ENCODE measurements around the gene CACNA2D2.
A peak's percentile ranks its signal among the peaks of the same experiment; 100 is the strongest.

Gene CACNA2D2

DNA sequence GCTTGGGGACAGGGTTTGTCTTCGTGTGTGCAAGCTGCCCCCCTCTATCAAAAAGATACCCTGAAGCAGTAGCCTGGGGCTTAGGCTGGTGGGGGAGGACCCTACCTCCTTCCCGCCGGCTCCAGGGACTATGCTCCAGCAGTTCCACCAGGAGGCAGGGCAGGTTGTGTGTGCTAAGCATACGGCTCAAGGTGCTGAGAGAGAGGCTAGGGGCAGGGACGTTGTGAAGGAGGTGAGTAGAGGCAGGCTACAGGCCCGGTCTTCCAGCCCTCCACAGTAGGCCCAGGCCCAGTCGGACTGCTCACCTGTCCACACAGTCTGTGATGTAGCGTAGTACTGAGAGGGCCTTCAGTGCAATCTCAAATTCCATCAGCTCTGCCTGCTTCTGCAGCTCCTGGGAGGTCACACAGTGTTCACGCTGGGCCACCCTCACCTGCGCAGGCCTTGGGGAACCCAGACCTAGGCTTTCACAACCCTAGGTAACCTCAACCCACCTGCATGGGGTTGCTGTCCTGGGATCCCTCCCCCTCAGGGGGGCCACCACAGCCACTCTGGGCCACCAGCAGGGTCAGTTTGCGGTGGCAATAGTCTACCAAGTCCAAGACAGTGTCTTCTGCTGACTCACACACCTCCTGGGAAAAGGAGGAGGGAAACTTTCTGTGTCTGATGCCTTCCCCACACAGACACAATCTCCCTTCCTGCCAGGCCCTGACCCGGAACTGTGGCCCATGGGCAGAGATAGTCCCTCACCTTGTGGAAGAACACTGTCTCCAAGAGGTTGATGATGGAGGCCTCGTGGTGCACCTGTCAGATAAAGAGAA lies 160.4 kb downstream of the CACNA2D2 start:
- no peak for DNase-seq

DNA sequence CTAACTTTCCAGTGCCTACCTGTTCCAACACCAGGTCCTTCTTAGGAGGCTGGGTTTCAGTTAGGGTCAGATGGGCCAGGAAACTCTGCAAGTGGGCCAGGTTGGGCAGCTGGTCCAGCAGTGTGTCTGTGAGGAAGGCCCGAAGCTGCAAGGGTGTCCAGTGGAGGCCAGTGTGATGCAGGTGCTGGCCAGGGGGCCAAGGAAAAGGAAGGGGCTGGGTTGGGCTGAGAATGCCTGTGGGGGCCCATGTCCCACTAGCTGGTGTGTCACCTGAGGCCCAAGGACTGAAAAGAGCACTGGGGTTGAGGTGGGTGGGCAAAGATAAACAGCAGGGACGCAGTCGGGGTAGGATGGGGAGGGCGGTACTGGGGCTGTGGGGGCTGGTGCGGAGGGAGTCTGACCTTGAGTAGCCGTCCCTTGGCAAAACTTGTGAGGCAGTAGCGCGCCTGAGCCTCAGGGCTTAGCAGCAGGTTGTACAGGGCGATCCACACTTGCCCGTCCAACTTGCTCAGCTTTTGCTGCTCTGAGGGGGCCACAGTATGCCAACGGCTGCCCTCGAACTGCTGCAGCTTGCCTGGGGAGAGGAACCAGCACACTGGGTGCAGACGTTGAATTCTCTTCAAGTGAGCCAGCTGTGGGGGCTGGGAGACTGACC lies 161.3 kb downstream of the CACNA2D2 start:
- no peak for DNase-seq

DNA sequence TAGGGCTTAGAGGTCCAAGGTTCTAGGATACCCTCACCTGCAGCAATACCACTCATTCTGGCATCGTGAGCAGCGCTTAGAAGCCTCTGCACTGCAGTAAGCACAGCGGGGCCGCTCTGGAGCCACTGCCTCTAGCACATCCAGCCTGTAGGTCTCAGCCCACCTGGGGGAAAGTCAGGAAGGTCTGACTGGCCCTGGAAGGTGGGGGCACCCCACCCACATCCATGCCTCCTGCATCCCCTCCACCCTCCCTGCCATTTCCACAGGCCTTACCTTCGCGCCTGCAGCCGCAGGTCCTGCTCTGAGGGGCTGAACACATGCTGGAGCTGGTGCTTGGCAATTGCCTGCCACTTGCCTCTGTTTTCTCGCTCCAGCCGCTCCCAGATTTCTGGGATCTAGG lies 161.9 kb downstream of the CACNA2D2 start:
- DNase-seq: no peak

DNA sequence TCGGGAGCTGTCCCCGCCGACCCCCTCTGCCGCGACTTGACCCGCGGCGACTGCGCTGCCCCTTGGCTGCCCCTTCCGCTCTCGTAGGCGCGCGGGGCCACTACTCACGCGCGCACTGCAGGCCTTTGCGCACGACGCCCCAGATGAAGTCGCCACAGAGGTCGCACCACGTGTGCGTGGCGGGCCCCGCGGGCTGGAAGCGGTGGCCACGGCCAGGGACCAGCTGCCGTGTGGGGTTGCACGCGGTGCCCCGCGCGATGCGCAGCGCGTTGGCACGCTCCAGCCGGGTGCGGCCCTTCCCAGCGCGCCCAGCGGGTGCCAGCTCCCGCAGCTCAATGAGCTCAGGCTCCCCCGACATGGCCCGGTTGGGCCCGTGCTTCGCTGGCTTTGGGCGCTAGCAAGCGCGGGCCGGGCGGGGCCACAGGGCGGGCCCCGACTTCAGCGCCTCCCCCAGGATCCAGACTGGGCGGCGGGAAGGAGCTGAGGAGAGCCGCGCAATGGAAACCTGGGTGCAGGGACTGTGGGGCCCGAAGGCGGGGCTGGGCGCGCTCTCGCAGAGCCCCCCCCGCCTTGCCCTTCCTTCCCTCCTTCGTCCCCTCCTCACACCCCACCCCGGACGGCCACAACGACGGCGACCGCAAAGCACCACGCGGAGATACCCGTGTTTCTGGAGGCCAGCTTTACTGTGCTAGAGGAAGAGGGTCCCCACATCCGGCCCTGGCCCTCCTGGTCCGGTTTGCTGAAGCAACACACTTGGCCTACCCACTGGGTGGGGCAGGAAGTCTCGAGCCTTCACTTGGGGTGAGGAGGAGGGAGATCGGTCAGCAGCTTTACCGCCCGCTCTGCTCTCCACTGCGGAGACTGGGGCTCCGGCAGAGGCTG lies 162.7 kb downstream of the CACNA2D2 start, which contains the start of gene RASSF1:
Gene RASSF1 (minus strand): TSS at position 389 of the 882 bp plus-strand sequence. CDS start 31 bp downstream, at position 358.
- DNase-seq: peak; percentile 85 to 94 (median 90)

DNA sequence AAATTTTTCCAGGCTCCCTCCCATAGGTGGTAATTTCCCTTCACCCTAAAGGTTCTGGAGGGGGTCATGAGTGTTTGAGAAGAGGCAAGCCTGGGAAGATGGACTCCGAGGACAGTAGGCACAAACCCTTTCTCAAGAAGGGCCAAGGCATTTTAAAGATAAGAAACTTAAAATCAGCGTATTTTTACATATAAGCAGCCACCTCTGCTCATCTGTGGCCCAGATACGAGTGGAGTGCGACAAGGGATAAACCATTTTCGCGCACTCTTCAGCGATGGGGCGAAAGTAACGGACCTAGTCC lies 163.3 kb downstream of the CACNA2D2 start:
- DNase-seq: no peak

DNA sequence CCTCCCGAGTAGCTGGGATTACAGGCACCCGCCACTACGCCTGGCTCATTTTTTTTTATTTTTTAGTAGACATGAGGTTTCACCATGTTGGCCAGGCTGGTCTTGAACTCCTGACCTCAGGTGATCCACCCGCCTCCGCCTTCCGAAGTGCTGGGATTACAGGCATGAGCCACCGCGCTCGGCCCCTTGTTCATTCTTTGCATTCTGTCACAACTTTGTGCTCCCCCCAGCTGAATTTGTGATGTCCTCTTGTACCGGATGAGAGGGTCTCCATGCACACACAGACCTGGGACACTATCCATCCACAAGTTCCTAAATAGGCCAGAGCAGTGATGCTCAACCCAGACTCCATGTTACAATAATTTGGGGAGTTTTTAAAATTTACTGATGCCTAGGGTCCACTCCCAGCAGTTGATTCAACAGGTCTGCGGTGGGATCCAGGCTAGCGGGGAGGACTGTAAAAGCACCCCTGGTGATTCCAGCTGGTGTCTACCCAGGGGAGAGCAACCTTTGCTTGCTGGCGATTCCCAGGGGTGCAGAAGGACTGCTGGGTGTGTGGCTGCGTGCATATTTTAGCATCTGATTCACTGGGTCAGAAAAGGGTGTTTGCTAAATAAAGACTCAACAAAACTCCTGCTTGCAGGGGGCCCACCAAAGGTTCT lies 163.8 kb downstream of the CACNA2D2 start:
- DNase-seq: no peak

DNA sequence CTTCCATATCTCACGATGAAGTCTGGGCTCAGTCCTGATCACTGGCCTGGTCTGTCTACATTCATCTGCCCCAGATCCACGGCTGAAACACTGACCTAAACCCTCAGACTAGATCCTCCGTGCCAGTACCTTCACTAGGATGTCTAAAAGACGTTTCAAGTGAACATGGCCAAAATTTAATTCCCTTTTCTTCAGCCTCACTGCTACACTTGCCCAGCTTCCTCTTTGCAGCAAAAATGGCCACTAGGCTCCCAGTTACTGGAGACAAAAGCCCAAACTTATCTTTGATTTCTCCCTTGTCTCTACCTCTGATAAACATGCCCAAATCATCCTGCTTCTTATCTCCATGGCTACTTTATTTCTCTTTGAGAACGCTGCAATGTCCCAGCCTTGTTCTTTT lies 164.5 kb downstream of the CACNA2D2 start:
- peak; percentile 59 to 80 (median 70) for DNase-seq

DNA sequence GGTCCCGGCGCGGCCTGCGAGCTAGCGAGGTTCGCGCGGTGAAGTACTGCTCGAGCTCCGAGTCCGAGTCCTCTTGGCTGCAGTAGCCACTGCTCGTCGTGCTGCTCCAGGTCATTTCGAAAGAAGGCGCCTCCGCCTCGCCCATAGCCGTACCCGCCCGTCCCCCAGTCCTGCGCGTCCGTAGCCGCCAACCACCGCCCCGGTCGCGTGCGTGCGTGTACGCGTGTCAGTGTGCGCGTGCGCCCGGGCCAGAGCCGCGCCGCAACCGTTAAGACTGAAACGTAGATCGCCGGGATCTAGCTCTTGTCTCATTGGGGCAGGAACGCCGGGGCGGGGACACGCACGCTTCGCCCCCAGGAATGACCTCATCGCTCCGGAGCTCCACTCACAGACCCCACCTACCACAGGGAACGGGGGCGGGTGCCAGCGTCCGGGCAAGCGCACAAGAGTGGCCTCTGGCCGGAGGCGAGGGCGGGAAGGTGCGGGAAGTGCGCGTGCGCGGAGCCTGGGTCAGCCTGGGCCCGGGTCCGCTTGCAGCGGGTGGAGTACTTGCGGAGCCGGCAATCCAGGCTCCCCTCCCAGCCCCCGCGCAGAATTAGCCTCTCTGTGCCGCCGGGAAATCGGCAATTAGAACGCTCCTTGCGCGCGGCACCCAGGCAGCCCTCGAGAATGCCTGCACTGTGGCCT lies 166.1 kb downstream of the CACNA2D2 start:
- peak; percentile 99 to 100 (median 100) for DNase-seq

DNA sequence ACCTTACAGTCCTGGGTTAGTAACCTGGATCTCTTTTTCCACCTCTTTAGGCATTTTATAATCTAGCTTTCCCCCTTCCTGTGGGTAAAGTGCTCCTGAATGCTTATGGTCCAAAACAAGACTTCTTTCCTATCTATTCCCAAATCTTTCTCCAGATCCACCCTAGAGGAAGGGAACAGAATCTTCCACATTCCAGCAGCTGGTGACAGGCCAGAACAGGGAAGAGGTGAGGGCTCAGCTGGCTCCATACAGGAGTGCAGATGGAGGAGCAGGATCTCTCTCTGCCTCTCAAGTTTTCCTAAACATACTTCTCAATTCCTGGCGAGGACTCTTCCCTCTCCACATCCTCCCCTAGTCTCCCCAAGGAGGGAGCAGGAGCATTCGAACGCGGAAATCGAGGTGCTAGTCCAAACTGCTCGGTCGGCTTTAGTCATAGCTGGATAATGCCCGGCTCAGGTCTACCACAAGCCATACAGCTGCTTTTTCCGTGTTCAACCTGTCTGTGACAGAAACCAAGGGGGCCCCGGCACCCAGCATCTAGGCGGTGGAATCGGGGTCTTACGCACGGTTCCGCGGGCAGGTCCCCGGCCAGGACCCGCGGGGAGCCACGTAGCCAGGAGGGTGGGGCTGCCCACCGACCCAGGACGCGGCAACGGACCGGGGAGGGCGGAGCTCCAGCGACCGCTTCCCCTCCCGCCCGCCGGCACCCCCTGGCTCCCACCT lies 166.8 kb downstream of the CACNA2D2 start:
- DNase-seq: no peak

DNA sequence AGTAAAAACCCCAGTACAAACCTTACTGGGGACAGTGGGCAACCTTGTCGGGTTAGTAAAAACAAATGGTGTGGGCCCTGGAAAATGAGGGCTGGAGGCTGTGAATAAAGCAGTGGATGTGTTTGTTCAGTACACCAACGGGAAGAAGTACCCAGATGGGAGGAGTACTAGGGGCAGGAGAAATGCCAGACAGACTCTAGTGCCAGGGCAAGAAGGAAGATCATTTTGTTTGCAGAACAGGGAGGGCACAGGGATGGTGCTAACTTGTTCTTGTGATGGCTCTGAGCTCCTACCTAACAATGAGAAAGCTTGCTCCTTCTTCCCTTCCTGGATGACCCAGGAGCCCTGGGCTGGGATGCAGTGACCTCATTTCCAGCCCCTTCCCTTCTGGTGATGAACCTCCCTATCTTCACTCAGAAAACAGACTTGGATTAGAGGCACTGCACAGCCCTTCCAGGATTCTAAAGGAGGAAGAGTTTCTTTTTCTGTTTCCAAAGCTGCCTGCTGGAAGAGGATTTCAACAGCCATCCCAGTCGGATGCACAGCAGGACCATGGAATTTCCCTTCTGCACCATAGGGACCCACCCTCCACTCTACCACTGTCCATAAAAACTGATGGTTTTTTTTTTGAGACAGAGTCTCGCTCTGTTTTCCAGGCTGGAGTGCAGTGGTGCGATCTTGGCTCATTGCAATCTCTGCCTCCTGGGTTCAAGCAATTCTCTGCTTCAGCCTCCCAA lies 168.9 kb downstream of the CACNA2D2 start:
- DNase-seq: no peak

DNA sequence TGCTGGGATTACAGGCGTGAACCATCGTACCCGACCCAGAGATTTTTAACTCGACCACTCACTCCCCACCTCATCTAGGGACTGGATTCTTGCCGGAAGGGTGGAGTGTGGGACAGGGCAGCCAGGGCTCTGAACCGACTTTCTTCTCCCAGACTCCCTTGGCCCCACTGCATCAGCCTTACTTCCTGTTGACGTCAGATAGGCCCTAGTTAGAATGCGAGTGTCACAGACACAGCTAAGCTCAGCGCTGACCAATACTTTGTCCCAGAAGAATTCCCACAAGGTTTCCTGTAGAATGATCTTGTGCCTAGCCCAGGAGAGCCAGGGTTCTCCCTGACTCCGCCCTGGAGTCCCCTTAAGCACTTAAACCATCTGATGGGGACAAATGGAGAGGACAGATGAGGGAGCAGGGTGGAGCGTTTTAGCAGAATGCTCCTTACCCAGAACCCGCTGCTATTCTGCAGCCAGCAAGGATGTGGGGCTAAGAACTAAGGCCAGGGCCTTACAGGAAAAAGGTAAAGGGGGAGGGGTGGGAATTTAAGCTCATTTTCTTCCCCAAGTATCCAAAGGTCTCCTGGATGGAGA lies 169.6 kb downstream of the CACNA2D2 start:
- DNase-seq: no peak

DNA sequence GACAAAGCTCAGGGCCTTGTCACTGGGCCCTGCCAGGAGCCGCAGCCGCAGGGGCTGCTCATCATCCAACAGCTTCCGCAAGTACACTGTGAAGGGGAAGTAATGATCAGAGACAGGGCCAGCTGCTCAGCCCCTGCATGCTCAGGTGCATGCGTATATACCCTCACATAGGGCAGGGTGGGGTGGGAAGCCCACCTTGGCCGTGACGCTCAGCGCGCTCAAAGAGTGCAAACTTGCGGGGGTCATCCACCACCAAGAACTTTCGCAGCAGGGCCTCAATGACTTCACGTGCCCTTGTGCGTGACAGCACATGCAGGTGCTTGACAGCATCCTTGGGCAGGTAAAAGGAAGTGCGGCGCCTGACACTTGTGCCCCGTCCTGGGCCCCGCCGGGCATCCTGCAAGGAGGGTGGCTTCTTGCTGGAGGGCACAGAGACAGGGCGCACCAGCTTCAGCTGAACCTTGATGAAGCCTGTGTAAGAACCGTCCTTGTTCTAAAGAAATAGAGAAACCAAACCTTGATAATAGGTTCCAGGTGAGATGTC lies 172.0 kb downstream of the CACNA2D2 start:
- no peak for DNase-seq

DNA sequence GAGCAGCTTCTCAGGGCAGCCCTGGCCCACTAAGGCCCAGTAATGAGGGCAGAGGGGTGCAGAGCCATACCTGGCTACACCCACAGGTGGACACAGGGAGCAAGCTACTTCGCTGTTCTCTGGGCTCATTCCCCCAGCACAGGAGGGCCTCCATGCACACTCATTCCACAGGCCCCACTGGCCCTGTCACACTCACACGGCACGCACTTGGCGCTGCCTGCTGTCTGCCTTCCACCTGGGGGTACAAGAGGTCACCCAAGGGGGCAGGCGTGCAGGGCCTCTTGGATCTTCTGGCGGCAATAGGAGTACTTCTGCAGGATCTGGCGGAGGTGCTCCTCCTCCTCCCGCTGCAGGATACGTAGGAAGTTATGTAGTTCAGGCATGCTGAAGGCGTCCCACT lies 173.1 kb downstream of the CACNA2D2 start:
- no peak for DNase-seq

DNA sequence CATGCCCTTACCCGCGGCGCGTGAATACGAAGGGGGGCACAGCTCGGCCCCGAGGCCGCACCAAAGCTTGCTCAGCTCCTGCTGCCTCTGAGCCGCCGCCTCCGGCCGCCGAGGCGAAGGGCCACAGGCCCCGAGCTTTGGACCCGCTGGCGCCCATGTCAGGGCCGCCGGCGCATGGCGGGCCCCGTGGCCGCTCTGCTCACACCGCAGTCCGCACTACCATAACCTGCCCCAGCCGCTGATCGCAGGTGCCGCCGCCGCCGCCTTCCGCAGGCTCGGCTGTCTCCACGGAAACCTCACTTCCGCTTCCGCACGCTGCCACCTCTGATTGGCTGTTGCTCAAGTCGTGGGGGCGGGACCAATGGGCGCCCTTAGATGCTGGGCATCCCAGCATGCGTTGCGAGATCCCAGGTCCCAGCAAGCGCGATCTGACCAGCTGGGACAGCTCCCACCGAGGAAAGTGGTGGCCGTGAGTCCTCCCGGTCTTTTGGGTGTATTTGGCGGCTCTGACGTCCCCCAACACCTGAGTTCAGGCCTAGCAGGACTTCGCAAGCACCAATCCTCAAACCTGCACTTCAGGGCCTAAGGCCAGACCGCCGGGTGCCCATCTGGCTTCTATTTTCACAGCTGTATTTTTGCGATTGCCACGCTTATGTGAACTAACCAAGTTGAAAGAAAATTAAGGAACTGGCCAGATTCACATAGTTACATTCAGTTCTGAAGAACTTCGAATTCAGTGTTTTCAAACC lies 175.3 kb downstream of the CACNA2D2 start, which contains the start of gene TUSC2:
Gene TUSC2 (minus strand): TSS at position 281 of the 749 bp plus-strand sequence. CDS start 124 bp downstream, at position 157.
- DNase-seq: peak; percentile 97 to 99 (median 98)

DNA sequence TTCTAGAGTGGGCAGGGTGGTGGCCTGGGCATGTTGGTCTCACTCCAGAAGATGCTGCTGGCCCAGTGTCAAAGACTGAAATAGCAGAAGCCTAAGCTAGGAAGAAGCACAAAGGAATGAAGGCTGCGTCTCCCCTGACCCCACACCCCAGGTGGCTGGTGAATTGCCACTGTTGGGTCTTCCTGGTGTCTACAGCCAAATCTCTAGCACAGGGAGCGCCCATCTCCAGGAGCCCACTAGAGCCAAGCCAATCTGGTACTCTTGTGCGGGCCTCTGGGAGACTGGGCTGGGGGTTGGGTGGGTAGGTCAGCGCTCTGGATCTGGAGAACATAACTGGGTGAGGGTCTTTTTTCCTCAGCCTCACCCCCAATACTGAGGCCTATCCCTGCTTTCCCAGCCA lies 176.3 kb downstream of the CACNA2D2 start:
- DNase-seq: no peak

DNA sequence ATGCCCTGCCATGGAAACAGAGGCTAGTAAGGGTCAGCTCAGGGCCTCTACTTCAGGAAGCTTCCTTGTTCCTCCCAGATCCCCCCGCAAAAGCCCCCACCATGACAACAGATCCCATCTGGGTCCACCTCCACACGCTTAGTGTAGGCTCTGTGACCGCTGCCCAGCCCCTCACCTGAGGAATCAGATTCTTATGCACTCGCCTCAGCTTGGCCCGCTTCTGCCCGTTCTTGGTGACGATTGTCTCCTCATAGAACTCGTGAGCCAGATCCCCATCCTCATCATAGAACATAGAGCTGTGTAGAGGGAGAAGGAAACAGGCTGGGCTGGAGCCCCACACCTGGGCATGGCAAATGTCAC lies 177.3 kb downstream of the CACNA2D2 start:
- no peak for DNase-seq

DNA sequence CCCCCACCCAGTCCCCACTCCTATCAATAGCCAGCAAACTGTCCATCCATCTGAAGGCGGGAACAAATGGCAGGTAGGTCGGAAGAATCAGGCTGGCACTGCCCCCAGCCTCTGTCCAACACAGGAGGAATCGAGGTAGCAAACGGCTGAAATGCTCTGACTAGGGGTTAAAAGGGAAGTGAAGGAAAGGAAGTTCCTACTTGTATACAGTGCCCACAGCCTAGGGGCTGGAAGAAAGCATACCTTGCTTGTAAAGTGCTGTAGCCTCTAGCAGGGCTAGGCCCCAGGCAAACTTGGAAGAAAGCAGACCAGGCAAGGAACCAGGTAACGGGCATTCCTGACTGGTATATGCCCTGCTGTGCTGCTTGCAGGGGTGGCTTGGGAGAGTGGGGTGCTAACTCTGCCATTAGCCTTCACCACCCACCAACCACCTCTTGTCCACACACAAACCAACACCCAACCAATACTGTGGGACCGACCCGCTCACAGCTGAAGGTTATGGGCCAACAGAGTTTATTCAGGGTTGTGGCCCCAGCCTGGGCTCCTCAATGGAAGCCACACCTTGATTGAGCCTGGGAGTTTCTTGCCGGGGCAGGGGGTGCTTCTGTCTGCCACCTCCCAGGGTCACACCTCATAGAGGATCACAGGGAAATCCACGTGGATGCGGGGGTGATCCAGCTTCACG lies 177.8 kb downstream of the CACNA2D2 start:
- no peak for DNase-seq

DNA sequence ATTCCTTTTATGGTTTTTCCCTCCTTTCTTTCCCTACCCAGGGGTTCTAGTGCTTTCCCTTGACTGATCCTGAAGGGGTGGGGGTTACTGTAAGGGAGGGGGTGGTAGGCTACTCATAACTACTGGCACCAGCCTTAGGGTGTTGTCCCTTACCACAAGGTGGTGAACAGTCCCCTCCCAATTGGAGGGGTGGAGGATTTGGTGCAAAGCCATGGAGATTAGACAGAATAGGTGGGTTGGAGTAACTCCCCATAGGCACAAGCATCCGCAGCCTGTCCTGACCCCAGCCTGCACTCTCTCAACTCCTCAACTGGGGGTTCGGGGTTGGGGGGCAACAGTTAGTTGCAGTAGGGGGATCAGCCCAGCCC lies 178.3 kb downstream of the CACNA2D2 start:
- no peak for DNase-seq

All from suppressor macrophage (primary cell).